Thymus (tissue), 11 donors: Measurements from ENCODE around the gene TTI1. TPM values are rescaled to one million over a fixed set of nuclear protein-coding genes. Genes with fewer than 3 reads are reported as not detected.

ENCODE experiments used
- DNase-seq, 9 donors: peaks; one replicate each; pipeline ENCODE4 v3.0.0-alpha.2; 2013; ENCODE audit warnings: low spot score in 9 of 9, low read depth in 6 of 9, missing footprints in 1 of 9
- H3K27ac ChIP-seq, 2 donors: one replicate each; pipeline ENCODE4 v1.5.1; 2013; ENCODE audit warnings: control low read depth in 1 of 2, low read depth in 1 of 2, low read length in 1 of 2, mild to moderate bottlenecking in 1 of 2, moderate library complexity in 1 of 2
- H3K27me3 ChIP-seq, 2 donors: one replicate each; pipeline ENCODE4 v1.5.1; 2013; ENCODE audit warnings: low read length in 1 of 2; ENCODE audit not compliant: control insufficient read depth in 2 of 2, insufficient read depth in 1 of 2
- H3K36me3 ChIP-seq, 2 donors: one replicate each; pipeline ENCODE4 v1.5.1; 2013; ENCODE audit warnings: low read length in 1 of 2, mild to moderate bottlenecking in 1 of 2, moderate library complexity in 1 of 2; ENCODE audit not compliant: control insufficient read depth in 2 of 2, insufficient read depth in 2 of 2
- H3K4me1 ChIP-seq, 2 donors: one replicate each; pipeline ENCODE4 v1.5.1; 2013; ENCODE audit warnings: low read length in 2 of 2; ENCODE audit not compliant: control insufficient read depth in 2 of 2, insufficient read depth in 2 of 2
- H3K4me3 ChIP-seq, 2 donors: one replicate each; pipeline ENCODE4 v1.5.1; 2013; ENCODE audit warnings: low read length in 2 of 2, control low read depth in 1 of 2, mild to moderate bottlenecking in 1 of 2
- H3K9me3 ChIP-seq, 2 donors: one replicate each; pipeline ENCODE4 v1.5.1; 2013; ENCODE audit warnings: low read length in 1 of 2, mild to moderate bottlenecking in 1 of 2; ENCODE audit not compliant: control insufficient read depth in 2 of 2, insufficient read depth in 1 of 2
- WGBS: extraction: QIAGEN DNeasy Blood & Tissue Kit; methylation state at CpG from one replicate; pipeline ENCODE4 v1.1.7; 2013; 5-methylcytosine and 5-hydroxymethylcytosine counted together
- polyA plus RNA-seq: library from polyadenylated mRNA; stranded (reverse); fragments of 200-250 nt; gene quantifications from one replicate; pipeline ENCODE4 v1.2.3, GENCODE V29; 2013
- total RNA-seq: library from RNA; stranded (reverse); fragments of 120-200 nt; gene quantifications from one replicate; pipeline ENCODE4 v1.2.4, GENCODE V29; 2013
- donor health status: healthy.

The TTI1 gene
- total and polyA plus RNA-seq, 2 donors, result 11.2 to 15.4 TPM

DNA sequence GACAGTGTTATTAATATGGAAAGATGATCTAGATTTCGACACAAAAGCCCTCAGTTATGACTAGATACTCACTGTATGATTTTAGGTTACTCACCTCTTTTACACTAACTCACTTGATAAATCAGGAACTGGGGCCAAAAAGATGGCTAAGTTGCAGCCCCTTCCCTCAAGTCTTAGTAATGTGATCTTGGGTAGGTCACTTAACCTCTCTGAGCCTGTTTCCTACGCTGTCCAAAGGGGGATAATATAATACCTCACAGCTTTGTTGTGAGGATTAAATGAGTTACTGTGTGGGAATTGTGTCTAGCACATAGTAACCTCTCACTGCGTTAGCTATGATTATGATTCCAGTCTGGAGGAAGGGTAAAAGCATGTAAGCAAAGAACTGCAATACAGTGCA, 1.3 kb downstream of the TTI1 start:
- WGBS, result 96% methylated on average over 3 of the region's 3 CpGs
- peak overlapping the region in 1 of 2 donors; percentile 98 for H3K4me3 ChIP-seq
- no peak for DNase-seq
- H3K27me3 ChIP-seq, result no peaks in the 10 kb centered on the region
- no peak overlapping the region for H3K27ac ChIP-seq
- peaks cover 25 to 26% of the 10 kb centered on the region in 2 donors for H3K4me1 ChIP-seq
- peaks cover 5 to 13% of the 10 kb centered on the region in 2 donors for H3K36me3 ChIP-seq
- H3K9me3 ChIP-seq, result peaks cover 0 to 4% of the 10 kb centered on the region in 2 donors

DNA sequence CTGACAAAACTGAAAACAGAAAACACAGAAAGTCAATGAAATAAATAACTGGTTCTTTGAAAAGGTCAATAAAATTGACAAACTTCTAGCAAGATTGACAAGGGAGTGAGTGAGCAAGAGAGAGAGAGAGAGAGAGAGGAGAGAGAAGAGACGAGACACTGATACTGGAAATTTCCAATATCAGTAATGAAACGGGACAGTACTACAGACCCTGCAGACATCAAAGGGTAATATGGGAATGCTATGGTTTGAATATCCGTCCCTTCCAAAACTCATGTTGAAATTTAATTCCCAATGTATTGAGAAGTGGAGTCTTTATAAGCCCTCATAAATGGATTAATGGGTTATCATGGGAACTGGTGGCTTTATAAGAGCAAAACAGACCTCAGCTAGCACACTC, 3.8 kb downstream of the TTI1 start:
- Histone ChIP-seq H3K9me3 (peaks cover 0 to 4% of the 10 kb centered on the region in 2 donors), H3K4me1 (peaks cover 13 to 15% of the 10 kb centered on the region in 2 donors), H3K27ac (no peak overlapping the region), H3K36me3 (peaks cover 0 to 9% of the 10 kb centered on the region in 2 donors), H3K4me3 (no peak overlapping the region), H3K27me3 (no peaks in the 10 kb centered on the region)
- no peak for DNase-seq
- WGBS, result 97% methylated on average over 3 of the region's 3 CpGs

DNA sequence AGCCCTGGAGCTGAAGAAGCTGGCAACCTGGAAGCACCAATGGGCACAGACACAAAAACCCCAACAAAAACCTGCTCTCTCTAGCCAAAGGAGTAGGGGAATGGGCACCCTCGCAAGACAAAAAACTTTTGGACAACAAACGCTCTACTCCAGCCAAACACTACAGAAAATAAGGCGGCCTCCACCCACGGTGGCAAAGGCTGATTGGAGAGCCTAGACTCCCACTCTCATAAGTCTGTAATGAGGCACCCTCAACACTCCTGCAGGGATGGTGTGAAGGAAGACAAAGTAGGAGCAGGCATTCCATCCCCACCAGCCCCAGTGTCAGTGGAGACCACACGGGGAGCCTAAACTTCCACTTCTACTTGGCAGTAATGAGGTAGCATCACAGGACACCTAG, 8.8 kb downstream of the TTI1 start:
- Histone ChIP-seq H3K36me3 (peaks cover 0 to 5% of the 10 kb centered on the region in 2 donors), H3K27ac (no peak overlapping the region)

DNA sequence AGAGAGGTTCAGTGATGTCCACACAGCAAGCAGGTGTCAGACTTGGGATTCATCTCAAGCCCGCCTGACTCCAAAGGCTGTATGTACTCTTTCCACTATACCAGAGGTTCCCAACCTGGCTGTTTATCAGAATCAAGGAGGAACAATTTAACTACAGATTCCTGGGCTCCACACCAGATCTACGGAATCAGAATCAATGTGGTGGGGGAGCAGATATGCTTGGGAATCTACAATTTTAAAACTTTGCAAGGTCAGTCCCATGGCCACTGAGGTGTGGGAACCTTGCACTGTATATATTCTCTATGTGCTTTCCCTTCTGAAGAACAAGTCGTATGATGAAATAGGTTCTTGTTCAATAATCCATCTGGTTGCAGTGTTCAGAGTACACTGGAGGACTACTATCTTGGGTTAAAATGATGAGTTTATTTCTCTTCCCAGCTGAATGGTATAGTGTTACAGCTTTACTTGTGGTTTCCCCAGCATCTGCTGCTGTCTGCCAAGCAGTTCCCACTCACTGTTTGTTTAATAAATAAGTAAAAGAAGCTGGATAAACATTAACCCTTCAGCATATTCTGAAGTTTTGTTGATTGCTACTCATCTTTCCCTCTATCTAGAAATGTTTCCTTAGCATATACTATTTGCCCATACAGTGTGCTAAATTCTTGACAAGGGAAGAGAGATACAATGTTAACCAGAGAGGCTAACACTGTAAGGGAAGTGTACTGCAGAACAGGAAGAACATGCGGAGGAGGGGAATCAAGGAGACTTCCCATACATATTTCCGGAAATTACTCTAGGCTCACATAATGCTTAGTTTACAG, 9.9 kb downstream of the TTI1 start:
- Histone ChIP-seq H3K4me3 (no peak overlapping the region), H3K4me1 (peaks cover 0 to 2% of the 10 kb centered on the region in 2 donors), H3K9me3 (no peaks in the 10 kb centered on the region), H3K27me3 (no peaks in the 10 kb centered on the region), H3K27ac (no peak overlapping the region), H3K36me3 (peaks cover 4 to 11% of the 10 kb centered on the region in 2 donors)
- 78% methylated on average over 5 of the region's 5 CpGs for WGBS
- DNase-seq, result no peak

More for the DNA sequence above, 8.8 kb downstream of the TTI1 start:
- 97% methylated on average over 5 of the region's 5 CpGs for WGBS
- H3K27me3 ChIP-seq, result no peaks in the 10 kb centered on the region
- peaks cover 0 to 2% of the 10 kb centered on the region in 2 donors for H3K4me1 ChIP-seq
- no peak overlapping the region for H3K4me3 ChIP-seq
- DNase-seq, result no peak
- no peaks in the 10 kb centered on the region for H3K9me3 ChIP-seq

DNA sequence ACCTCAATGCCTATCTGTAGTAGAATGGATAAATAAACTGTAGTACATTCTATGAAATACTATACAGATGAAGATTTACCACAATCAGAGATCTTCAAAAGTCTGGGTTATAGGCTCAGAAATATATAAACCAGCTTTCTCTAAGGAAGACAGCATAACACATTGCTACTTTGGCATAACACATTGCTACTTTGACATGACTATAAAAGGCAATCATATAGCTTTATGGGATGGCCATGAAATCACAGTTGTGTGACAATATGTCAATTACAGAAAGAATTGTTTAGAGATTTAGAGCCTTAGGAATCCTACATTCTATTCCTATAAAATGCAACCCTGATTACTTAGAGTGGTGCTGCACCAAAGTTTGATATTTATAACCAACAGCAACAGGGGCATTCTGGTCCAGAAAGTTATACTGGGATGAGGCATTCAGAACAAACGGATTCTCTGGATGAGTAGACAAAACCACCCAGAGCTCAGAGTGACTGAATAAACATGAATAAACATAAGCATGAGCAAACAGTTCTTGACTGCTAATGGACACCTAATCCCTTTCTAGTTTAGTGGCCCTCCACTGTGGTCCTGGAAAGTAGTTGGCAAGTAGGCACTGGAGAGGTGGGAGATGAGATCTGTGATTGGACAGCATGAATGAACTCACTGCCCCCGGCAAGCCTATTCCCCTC, 12.0 kb downstream of the TTI1 start:
- H3K27me3 ChIP-seq, result no peaks in the 10 kb centered on the region
- peaks cover 0 to 2% of the 10 kb centered on the region in 2 donors for H3K4me1 ChIP-seq
- no peak overlapping the region for H3K4me3 ChIP-seq
- 99% methylated on average over 2 of the region's 2 CpGs for WGBS
- peaks cover 3 to 5% of the 10 kb centered on the region in 2 donors for H3K9me3 ChIP-seq
- no peak for DNase-seq
- peaks cover 10 to 28% of the 10 kb centered on the region in 2 donors for H3K36me3 ChIP-seq
- H3K27ac ChIP-seq, result no peak overlapping the region

DNA sequence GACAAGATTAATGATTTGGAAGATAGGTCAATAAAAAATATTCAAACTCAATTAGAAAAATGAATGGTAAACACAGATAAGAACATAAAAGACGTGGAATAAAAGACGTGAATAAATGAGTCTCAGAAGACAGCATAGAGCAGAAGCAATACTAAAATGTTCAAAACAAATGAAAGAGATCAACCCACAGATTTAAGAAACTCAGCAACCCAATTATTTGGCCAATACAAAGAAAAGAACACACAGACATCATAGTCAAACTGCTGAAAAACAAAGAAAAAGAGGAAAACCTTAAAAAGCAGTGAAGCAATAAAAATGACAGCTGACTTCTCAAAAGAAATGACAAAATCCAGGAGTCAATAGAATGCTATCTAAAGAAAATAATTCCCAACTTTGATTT, 14.9 kb downstream of the TTI1 start:
- no peak for DNase-seq
- peaks cover 3 to 5% of the 10 kb centered on the region in 2 donors for H3K9me3 ChIP-seq
- peaks cover 25 to 33% of the 10 kb centered on the region in 2 donors for H3K36me3 ChIP-seq
- no peak overlapping the region for H3K4me3 ChIP-seq
- H3K4me1 ChIP-seq, result no peaks in the 10 kb centered on the region
- 99% methylated on average over 2 of the region's 2 CpGs for WGBS
- H3K27me3 ChIP-seq, result no peaks in the 10 kb centered on the region
- H3K27ac ChIP-seq, result no peak overlapping the region

DNA sequence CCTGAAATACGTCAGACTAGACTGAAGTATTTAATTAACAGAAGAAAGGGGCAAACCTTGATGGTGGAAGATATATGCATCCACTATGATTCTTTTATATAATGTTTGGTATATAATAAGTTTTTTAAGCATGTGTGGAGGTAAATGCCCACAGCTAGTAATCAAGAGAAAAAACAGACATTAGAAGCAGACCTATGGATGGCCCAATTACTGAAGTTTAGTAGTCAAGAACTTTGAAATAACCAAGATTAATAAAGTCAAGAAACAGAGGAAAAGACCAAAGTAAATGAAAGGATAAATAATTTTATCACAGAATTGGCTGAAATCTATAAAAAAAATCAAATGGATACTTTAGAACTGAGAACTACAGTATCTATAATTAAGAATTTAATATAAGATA, 15.3 kb downstream of the TTI1 start:
- H3K36me3 ChIP-seq, result peaks cover 29 to 38% of the 10 kb centered on the region in 2 donors
- DNase-seq, result no peak
- no peaks in the 10 kb centered on the region for H3K27me3 ChIP-seq
- WGBS, result 100% methylated on average over 1 of the region's 1 CpG
- no peak overlapping the region for H3K27ac ChIP-seq
- H3K4me1 ChIP-seq, result no peaks in the 10 kb centered on the region
- H3K4me3 ChIP-seq, result no peak overlapping the region
- H3K9me3 ChIP-seq, result peaks cover 3 to 5% of the 10 kb centered on the region in 2 donors

DNA sequence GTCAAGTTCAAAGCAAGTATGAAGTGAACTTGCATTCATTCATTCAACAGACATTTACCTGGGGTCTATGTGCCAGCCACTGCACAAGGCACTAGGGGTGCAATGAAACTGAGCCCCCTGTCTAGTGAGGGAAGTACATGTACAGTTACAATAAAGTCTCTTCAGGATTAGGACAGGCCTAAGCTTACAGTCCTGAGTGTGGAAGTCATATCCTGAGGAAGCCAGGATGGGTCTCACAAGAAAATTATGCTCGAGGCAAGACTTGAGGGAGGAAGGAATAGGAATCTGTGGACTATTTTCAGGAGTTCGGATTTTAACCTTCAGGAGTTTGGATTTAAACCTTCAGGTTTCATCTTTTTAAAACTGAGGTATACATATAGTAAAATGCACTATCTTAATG, 19.4 kb downstream of the TTI1 start:
- 98% methylated on average over 2 of the region's 2 CpGs for WGBS
- Histone ChIP-seq H3K27ac (no peak overlapping the region), H3K36me3 (peaks cover 48 to 59% of the 10 kb centered on the region in 2 donors), H3K9me3 (peaks cover 3 to 5% of the 10 kb centered on the region in 2 donors), H3K4me1 (no peaks in the 10 kb centered on the region), H3K4me3 (no peak overlapping the region), H3K27me3 (no peaks in the 10 kb centered on the region)
- no peak for DNase-seq

DNA sequence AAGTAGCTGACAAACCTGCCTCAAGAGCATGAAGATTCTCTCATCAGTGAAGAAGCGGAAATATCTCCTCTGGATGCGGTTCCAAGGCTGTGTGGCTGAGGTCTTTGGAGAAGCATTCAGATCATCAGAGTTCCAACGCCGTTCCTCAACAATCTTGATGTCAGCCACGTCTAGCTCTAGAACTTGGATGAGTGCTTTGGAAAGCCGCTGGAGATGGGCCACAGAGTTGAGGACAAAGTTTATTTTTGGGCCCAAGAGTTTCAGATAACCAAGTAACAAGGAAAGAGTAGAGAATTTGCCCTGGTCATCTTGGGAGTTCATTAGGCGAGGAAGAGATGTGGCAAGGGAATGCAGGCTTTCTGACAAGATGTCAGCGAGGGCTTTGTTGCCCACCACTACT, 20.9 kb downstream of the TTI1 start:
- H3K9me3 ChIP-seq, result peaks cover 2 to 3% of the 10 kb centered on the region in 2 donors
- DNase-seq, result no peak
- H3K4me1 ChIP-seq, result no peaks in the 10 kb centered on the region
- H3K27me3 ChIP-seq, result no peaks in the 10 kb centered on the region
- peaks cover 45 to 53% of the 10 kb centered on the region in 2 donors for H3K36me3 ChIP-seq
- H3K27ac ChIP-seq, result no peak overlapping the region
- H3K4me3 ChIP-seq, result no peak overlapping the region
- WGBS, result 98% methylated on average over 8 of the region's 8 CpGs
